ENCODE results near the gene CAMTA1. TPM values are rescaled to one million over a fixed set of nuclear protein-coding genes. Genes with fewer than 3 reads are reported as not detected.

The CAMTA1 gene
- total RNA-seq, 1 experiment from 2014 or later: 50.3 TPM

- CTCF ChIA-PET: no interaction called here
- Mint-ChIP-seq H3K9me3 (ENCODE audit: low read depth, unreplicated experiment) (no peaks in the 10 kb centered on the region), H3K4me3 (ENCODE audit: low read depth, unreplicated experiment) (no peak overlapping the region), H3K36me3 (ENCODE audit: insufficient read depth, unreplicated experiment) (peaks cover 10% of the 10 kb centered on the region), H3K27ac (ENCODE audit: unreplicated experiment) (no peak overlapping the region), H3K27me3 (ENCODE audit: unreplicated experiment) (no peaks in the 10 kb centered on the region), H3K4me1 (ENCODE audit: low read depth, unreplicated experiment) (peaks cover 9% of the 10 kb centered on the region)
- intact Hi-C loops (cut with micrococcal nuclease; ENCODE audit: unreplicated experiment): no loop called here
- no peak for TF ChIP-seq CTCF (IDR thresholded peaks at IDR 0.05; ENCODE audit: unreplicated experiment)
- BruUV-seq (replicated peaks): no TSS peak
- DNase-seq: no peak
Measured at GRCh38 chr1:6885426-6885825, 100.2 kb downstream of the CAMTA1 start.

GRCh38 chr1:6886523-6886922, 101.3 kb downstream of the CAMTA1 start:
- Mint-ChIP-seq H3K4me1 (ENCODE audit: low read depth, unreplicated experiment) (peaks cover 9% of the 10 kb centered on the region), H3K27ac (ENCODE audit: unreplicated experiment) (no peak overlapping the region), H3K9me3 (ENCODE audit: low read depth, unreplicated experiment) (no peaks in the 10 kb centered on the region), H3K36me3 (ENCODE audit: insufficient read depth, unreplicated experiment) (peaks cover 5% of the 10 kb centered on the region), H3K27me3 (ENCODE audit: unreplicated experiment) (no peaks in the 10 kb centered on the region), H3K4me3 (ENCODE audit: low read depth, unreplicated experiment) (no peak overlapping the region)
- intact Hi-C loops (cut with micrococcal nuclease; ENCODE audit: unreplicated experiment): no loop called here
- CTCF ChIA-PET: no interaction called here
- TF ChIP-seq CTCF (IDR thresholded peaks at IDR 0.05; ENCODE audit: unreplicated experiment): no peak
- DNase-seq: no peak
- no TSS peak for BruUV-seq (replicated peaks)

- CTCF ChIA-PET: no interaction called here
Measured at GRCh38 chr1:6888268-6888667, 103.0 kb downstream of the CAMTA1 start.

GRCh38 chr1:6888870-6889269, 103.6 kb downstream of the CAMTA1 start:
- no peaks in the 10 kb centered on the region for H3K9me3 Mint-ChIP-seq (ENCODE audit: low read depth, unreplicated experiment)
- peaks cover 9% of the 10 kb centered on the region for H3K4me1 Mint-ChIP-seq (ENCODE audit: low read depth, unreplicated experiment)
- intact Hi-C loops (cut with micrococcal nuclease; ENCODE audit: unreplicated experiment): loop anchor here (2.0 kb wide), 1 partner anchor 94 kb away; no protein-coding TSS in a partner anchor
- no TSS peak for BruUV-seq (replicated peaks)
- no peak for DNase-seq
- TF ChIP-seq CTCF (IDR thresholded peaks at IDR 0.05; ENCODE audit: unreplicated experiment): no peak
- CTCF ChIA-PET: no interaction called here
- peaks cover 12% of the 10 kb centered on the region for H3K36me3 Mint-ChIP-seq (ENCODE audit: insufficient read depth, unreplicated experiment)
- no peaks in the 10 kb centered on the region for H3K27me3 Mint-ChIP-seq (ENCODE audit: unreplicated experiment)
- no peak overlapping the region for H3K27ac Mint-ChIP-seq (ENCODE audit: unreplicated experiment)
- no peak overlapping the region for H3K4me3 Mint-ChIP-seq (ENCODE audit: low read depth, unreplicated experiment)

More at GRCh38 chr1:6888268-6888667, 103.0 kb downstream of the CAMTA1 start:
- no peaks in the 10 kb centered on the region for H3K9me3 Mint-ChIP-seq (ENCODE audit: low read depth, unreplicated experiment)
- no peak overlapping the region for H3K4me3 Mint-ChIP-seq (ENCODE audit: low read depth, unreplicated experiment)
- no peaks in the 10 kb centered on the region for H3K27me3 Mint-ChIP-seq (ENCODE audit: unreplicated experiment)
- DNase-seq: no peak
- H3K27ac Mint-ChIP-seq (ENCODE audit: unreplicated experiment): no peak overlapping the region
- intact Hi-C loops (cut with micrococcal nuclease; ENCODE audit: unreplicated experiment): loop anchor here (2.0 kb wide), 1 partner anchor 93 kb away; no protein-coding TSS in a partner anchor
- peaks cover 9% of the 10 kb centered on the region for H3K4me1 Mint-ChIP-seq (ENCODE audit: low read depth, unreplicated experiment)
- no peak for TF ChIP-seq CTCF (IDR thresholded peaks at IDR 0.05; ENCODE audit: unreplicated experiment)
- BruUV-seq (replicated peaks): no TSS peak
- peaks cover 12% of the 10 kb centered on the region for H3K36me3 Mint-ChIP-seq (ENCODE audit: insufficient read depth, unreplicated experiment)
